GM18505 (cell line): ENCODE results near the gene PSMD1.
A peak's percentile ranks its signal among the peaks of the same experiment; 100 is the strongest.
"Not testable (repeated sequence)": the region's sequence is repeated elsewhere in the genome, so short reads cannot be mapped to it uniquely, and the experiment has no call there.

Experiments
- ATAC-seq: cut with Tn5 transposase; IDR thresholded peaks from one replicate; pipeline ENCODE4 v1.9.1; 2021; ENCODE audit not compliant: unreplicated experiment
- POLR2A ChIP-seq: IDR thresholded peaks from 4 replicates; pipeline ENCODE4 v1.6.1; 2011; ENCODE audit warnings: borderline replicate concordance; ENCODE audit not compliant: insufficient read depth, insufficient read length; ENCODE audit errors: extremely low read depth

Gene PSMD1

GRCh38 chr2:231176066-231176465 is 119.4 kb downstream of the PSMD1 start:
- no peak for TF ChIP-seq POLR2A

DNA sequence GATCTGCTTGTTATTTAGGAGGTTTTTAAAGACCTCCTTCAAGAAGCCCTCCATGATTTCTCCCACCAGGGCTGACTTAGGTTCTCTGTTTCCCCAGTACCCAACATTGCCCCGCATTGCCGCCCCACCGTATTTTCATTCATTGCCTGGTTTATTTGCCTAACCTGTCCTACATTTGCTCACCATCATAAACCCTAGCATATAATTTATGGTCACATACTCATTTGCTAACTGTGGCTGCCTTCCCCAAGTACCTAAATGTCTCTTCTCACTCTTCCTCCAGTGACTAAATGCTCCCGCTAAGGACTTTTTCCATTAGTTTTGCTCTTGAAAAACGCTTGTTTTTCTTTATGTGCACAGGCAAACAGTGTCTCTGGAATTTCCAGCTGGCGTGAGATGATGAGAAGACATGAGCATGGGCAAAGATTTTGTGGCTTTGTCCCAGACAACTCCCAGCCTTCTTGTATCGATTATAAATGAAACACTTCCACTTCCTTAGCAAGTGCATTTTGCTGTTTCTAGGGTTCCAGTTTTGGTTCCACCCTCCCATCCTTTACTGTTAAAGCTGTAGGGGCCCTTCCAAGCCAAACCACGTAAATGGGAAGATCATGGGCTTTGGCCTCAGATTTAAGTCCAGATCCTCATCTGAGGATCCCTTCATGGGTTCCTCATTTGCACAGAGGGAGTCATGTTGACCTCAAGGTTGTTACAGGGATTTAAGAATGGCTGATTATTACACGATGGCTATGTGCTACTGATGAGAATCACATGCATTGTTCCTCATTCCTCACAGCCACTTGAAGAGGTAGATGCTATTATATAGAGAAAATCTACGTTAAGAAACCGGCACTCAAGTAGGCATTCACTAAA is 120.7 kb downstream of the PSMD1 start:
- TF ChIP-seq POLR2A, result no peak
- ATAC-seq, result no peak

More at GRCh38 chr2:231176066-231176465, 119.4 kb downstream of the PSMD1 start:
- ATAC-seq, result no peak

GRCh38 chr2:231178805-231179204 is 122.1 kb downstream of the PSMD1 start:
- ATAC-seq, result not testable (repeated sequence)

DNA sequence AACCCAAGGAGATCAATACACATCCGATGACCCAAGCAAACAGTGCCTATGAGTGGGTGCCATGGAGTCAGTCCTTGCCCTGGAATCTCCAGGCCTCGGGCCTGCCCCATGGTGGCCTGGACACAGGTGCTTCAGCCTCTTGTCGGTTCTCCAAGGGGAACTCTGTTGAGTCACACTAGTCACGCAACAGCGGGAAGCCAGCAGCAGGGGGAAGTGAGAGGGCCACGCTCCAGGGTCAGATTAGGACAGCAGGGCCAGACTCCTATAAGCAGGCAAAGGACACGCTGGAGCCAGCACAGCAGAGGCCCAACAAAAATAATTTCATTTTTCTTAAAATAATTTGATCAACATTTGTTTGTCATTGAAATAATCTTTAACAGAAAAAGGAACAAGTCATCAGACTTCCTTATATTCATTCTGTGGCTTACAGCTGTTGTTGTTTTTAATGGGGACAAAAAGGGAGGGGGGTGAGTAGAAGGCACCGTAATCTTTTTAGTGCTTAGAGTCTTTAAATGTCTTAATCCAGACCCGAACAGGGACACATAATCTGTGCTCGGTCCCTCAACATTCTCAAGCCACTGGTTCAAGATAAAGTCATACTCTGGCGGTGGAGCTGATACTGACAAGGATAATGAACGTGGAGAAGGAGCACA is 125.3 kb downstream of the PSMD1 start:
- peak; percentile 66 for ATAC-seq

DNA sequence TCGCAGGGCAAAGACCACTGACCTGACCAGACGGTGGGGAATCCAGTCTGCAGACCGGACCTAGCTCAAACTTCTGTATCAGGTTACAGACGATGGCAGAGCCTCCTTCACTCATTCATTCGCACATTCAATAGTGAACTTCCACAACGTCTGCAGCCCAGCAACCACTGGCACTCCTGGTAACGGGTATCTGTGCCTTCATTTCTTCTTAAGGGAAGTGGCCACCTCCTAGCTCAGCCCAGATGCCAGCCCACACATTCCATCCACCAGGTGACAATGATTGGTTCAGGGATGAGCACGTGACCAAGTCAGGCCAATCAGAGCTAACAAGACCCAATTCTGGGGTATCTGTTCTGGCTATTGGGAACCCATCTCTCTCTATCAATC is 125.8 kb downstream of the PSMD1 start:
- no peak for TF ChIP-seq POLR2A
- no peak for ATAC-seq

More for the DNA sequence above, 125.3 kb downstream of the PSMD1 start:
- TF ChIP-seq POLR2A, result no peak

DNA sequence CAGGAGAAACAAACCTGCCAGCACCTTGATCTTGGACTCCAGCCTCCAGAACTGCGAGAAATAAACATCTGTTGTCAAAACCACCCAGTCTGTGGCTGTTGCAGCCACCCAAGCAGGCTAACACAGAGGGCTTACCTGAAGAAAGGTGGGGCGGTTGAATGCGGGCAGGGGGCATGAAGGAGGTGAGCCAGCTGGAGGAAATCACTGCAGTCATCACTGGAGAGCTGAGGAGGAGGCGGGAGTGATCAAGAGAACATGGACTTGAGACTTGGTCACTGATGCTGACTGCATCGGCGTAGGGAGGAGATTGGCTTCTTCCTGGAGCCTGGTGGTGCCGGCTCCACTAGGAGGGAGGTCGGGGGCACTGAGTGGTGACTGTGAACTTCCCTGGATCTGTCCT is 127.2 kb downstream of the PSMD1 start:
- no peak for ATAC-seq
- no peak for TF ChIP-seq POLR2A

GRCh38 chr2:231184319-231184718 is 127.7 kb downstream of the PSMD1 start:
- ATAC-seq, result no peak
- no peak for TF ChIP-seq POLR2A

DNA sequence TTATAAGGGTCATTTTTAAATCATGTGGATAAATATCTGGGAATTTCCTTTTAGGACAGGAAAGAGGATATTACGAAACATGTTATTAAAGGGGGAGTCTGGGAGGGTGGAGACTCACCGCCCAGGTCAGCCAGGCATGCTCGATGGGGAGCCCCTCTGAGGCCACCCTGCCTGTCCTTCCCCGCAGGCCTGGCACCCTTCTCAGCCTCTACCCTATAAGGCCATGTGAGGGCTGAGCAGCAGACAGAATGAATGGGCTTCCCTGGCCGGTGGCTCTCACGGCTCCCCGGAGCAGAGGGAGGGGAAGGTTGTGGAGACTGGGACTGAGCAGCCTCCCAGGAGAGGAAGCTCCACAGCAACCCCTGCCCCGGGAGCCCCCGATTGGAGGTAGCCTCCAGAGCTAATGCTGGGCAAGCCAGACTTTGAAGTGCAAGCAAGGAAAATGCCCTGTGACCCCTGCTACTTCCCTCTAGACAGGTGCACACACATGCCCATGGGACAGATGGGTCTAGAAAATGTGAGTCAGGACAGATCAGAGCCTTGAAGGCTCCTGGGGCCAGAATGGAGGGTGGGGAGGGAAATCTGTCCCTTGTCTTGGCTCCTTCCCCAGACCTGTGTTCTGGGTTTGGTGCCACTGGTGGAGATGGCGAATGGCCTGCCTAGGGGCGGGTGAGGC is 128.5 kb downstream of the PSMD1 start:
- no peak for TF ChIP-seq POLR2A
- ATAC-seq, result no peak

DNA sequence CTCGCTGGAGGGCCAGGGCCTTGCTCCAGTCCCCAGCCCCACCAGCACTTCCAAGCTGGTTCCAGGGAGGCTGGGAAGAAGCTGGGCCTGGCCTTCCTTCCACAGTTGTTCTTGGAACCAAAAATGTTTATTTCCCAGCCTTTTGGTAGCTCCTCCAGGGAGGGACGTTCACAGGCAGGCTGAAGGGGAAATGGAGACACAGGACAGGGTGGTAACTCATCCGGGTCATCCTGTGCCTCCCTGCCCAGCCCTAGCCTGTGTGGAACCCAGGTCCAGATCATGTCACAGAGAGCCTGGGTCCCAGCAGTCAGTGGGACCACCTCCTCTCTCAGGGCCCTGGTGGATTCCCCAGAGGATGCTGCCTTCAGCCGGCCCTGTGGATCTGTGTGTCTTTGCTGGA is 129.2 kb downstream of the PSMD1 start:
- TF ChIP-seq POLR2A, result no peak
- ATAC-seq, result no peak

GRCh38 chr2:231186325-231186724 is 129.7 kb downstream of the PSMD1 start:
- no peak for ATAC-seq
- no peak for TF ChIP-seq POLR2A

DNA sequence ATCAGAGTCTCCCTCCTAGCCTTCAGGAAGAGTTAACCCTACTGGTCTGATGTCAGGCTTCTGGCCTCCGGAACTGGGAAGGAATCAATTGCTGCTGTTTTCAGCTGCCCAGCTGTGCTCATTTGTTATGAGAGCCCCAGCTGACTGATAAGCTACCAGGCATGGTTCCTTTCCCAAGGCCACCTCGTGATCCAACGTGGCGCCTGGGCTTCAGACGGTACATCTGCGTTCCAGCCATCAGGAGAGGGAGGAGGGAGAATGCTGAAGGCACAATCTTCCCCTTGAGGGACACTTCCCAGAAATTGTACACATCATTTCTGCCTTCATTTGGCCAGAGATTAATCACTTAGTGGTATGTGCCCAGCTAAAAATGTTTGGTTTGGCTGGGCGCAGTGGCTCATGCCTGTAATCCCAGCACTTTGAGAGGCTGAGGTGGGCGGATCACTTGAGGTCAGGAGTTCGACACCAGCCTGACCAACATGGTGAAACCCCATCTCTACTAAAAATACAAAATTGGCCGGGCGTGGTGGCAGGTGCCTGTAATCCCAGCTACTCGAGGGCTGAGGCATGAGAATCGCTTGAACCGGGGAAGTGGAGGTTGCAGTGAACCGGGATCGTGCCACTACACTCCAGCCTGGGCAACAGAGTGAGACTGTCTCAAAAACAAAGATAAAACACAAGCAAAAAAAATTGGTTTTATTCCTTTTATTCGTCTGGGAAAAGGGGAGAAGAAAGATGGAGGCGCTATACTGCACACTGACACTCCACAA is 131.3 kb downstream of the PSMD1 start:
- no peak for ATAC-seq
- no peak for TF ChIP-seq POLR2A

DNA sequence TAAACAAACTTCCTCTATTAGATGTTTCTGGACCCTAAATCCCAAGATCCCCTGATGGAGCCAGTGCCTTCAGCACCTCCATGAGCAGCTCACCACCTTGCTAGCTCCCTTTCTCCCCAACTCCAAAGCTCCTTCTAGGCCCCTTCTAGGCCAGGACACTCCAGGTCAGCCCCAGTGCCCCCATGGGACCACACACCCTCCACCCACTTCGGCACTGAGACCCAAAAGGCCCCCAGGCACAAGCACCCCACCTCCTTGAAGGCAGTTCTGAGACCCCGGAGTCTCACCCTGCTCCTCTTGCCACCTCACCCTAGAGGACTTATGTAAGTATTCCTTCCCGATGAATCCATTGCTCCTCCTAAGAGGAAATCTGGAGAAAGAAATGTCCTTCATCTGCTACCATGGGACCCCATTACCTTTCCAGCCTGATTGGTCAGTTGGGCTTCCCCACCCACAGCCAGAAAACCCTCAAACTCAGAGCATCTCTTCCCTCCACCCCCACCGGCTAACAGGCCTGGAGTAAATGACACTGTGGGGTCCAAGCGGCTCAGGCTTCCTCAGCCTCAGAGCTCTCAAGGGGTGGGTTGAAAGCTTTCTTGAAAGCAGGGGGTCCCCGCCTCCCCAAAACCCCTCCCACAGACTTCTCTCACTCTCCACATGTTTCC is 132.0 kb downstream of the PSMD1 start:
- ATAC-seq, result no peak
- no peak for TF ChIP-seq POLR2A

GRCh38 chr2:231189171-231189530 is 132.5 kb downstream of the PSMD1 start:
- ATAC-seq, result no peak
- TF ChIP-seq POLR2A, result no peak
